Ammon's horn (tissue), 1 donor: Measurements from ENCODE around the gene STX1B.
A peak's percentile ranks its signal among the peaks of the same experiment; 100 is the strongest.
"Not testable (repeated sequence)": the region's sequence is repeated elsewhere in the genome, so short reads cannot be mapped to it uniquely, and the experiment has no call there.

ENCODE experiments used
- DNase-seq: peaks from one replicate; pipeline ENCODE4 v3.0.0-alpha.2; 2016; ENCODE audit warnings: low spot score

The STX1B gene

DNA sequence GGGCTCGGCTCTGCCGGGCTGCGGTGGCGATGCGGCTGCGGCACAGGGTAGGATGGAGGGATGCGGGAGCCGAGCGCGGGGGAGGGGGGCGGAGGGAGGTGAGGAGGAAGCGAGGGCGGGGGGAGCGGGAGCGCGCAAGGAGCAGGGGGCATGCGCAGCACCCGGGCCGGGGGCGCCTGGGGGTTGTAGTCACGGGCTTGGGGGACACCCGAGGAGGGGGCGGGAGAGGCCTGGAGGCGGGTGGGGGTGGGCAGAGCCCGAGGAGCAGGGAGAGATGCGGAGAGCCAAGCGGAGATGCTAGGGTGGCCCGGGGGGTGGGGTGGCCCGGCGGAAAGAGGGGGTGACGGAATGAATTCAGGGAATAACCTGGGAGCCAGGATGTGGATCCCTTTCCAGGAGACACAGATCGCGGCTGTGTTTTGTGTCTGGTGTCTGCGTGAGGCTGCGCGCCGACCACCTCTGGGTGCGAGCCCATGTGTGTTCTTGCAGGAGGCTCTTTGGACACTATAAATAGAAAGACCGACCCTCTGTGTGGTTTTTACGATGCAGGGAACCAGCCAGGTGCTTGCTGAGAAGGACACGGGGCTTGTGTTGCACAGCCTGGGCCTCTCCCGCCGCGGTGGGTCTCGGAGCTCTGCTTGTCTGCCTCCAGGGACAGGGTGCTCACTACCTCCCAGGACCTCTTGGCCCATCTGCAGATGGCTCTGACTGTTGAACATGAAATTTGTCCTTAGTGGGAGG lies at the start of gene STX1B:
STX1B (minus strand) TSS at position 54 of the 741 bp plus-strand sequence. CDS start 242 bp downstream, outside the sequence.
- DNase-seq, result peak; percentile 67

DNA sequence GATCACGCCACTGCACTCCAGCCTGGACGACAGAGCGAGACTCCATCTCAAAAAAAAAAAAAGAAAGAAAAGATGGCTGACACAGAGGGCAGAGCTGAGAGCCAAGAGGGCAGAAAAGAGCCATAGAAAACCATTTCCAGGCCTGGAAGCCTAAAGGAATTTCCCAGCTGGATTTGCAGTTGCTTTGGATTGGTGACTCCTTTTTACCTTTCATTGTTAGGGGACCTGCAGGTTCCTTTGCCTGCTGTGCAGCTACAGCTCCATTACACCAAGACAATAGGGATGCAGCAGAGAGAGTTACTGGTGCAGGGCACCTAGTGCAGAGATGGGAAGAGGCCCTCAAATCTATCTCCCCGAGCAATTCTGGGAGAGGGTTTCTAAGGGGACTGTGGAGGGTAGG lies 45.2 kb upstream of the STX1B start:
- no peak for DNase-seq

DNA sequence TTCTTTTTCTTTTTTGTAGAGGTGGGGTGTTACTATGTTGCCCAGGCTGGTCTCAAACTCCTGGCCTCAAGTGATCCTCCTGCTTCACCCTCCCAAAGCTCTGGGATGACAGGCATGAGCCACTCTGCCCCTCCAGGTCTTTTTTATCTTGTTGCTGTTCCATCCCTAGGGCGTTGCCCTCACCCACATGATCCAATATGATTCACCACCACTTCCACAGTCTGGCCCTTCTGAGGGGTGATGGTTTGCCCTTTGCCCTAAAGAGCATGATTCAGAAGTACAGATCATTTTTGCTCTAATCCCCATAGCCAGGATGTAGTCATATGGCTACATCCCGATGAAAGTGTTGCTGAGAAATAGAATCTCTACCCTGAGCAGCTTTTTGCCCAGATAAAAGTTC lies 41.7 kb upstream of the STX1B start:
- DNase-seq, result no peak

- no peak for DNase-seq
Observed at GRCh38 chr16:31050280-31051030, 40.0 kb upstream of the STX1B start.

- DNase-seq, result no peak
Observed at GRCh38 chr16:31043898-31044481, 33.6 kb upstream of the STX1B start.

DNA sequence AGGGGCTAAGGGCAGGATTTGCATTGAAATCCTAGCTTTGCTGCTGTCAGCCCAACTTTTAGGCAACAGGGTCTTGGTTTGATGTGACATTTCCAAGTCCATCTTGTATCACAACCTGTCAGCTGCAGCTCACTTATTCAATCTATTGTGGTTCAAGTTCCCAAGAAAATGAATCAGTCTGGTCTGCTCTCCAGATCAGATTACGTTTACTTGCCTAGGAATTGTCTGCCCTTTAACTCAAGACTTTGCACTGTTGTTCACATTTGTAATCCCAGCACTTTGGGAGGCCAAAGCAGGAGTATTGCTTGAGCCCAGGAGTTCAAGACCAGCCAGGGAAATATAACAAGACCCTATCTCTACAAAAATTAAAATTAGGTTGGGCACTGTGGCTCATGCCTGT lies 32.9 kb upstream of the STX1B start:
- DNase-seq, result no peak

- DNase-seq, result no peak
Observed at GRCh38 chr16:31042866-31043265, 32.4 kb upstream of the STX1B start.

DNA sequence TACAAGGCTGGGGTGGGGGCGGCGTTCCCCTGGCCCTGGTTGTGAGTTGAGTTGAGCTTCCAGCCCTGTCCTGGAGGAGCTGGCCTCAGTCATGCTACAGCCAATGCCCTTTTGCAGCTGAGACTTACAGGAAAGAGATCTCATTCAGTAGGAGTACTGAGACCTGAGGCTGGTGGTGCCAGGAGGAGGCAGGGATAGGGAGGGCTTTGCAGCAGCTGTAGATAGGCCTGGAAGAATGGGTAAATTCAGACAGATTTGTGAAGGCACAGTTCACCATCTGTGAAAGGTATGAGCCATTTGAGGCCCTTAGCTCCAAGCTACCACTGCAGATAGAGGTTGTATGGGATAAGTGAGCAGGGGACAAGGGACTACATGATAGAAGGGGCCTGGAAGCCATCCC lies 28.6 kb upstream of the STX1B start:
- DNase-seq, result peak; percentile 60

GRCh38 chr16:31036691-31037090 lies 26.3 kb upstream of the STX1B start:
- peak; percentile 40 for DNase-seq

DNA sequence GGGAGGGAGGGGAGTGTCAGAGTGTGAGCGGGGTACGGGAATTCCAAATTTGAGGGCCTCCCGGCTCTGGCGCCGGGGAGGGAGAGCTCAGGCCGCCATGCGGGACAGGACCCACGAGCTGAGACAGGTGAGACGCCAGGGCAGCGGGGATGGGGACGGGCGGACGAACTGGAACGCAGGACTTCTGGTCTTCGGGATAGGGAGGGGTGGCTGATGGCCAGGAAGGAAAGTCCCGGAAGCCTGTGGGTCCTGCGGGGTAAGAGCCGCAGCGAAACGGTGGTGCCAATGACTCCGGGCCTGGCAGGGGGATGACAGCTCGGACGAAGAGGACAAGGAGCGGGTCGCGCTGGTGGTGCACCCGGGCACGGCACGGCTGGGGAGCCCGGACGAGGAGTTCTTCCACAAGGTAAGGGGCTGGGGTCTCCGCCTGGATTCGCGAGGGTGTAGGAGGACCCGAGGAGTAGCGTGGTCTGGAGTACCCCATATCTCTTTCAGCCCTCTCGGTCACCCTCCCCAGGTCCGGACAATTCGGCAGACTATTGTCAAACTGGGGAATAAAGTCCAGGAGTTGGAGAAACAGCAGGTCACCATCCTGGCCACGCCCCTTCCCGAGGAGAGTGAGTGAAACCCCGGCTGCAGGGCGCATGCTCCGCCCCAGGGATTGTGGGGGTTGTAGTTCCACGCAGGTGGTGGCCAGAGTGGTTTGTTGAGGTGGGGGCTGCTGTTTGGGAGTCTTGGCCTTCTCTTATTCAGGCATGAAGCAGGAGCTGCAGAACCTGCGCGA lies 23.5 kb upstream of the STX1B start:
- peak; percentile 95 for DNase-seq

GRCh38 chr16:31032736-31033708 lies 22.6 kb upstream of the STX1B start, which contains the start of gene STX4:
Gene STX4, plus strand, starts transcription at chr16:31033558. Its CDS starts 248 bp downstream, at chr16:31033806.
- DNase-seq, result peak; percentile 99

DNA sequence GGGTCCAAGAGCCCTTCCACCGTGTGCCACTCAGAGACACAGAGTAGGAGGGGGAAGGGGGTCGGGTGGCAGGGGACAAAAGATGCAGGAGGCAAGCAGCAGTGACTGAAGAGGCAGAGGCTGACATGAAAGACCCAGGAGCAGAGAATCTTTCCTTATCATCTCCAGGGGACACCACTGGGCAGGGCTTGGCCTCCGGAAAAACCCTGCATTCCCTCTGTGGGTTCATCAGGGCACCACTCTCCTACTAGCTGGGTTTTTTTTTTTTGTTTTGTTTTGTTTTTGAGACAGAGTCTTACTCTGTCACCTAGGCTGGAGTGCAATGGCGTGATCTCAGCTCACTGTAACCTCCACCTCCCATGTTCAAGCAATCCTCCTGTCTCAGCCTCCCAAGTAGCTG lies 20.8 kb upstream of the STX1B start:
- no peak for DNase-seq

DNA sequence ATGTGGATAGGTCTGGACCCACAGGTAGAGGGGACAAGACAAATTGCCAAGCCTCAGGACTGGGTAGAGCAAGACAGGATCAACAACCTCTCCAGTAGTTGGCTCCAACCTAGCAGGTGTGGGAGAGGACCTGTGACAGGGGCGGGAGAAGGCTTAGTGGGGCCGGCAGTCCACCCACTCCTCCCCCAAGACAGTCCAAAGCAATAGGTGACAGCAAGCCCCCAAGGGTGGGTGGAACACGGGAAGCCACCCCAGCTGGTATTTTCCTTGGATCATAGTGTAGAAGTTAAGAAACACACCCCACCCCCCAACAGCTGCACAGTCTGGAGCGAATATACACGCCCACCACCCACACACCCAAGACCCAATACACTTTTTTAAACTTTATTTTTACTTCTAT lies 18.8 kb upstream of the STX1B start:
- no peak for DNase-seq

DNA sequence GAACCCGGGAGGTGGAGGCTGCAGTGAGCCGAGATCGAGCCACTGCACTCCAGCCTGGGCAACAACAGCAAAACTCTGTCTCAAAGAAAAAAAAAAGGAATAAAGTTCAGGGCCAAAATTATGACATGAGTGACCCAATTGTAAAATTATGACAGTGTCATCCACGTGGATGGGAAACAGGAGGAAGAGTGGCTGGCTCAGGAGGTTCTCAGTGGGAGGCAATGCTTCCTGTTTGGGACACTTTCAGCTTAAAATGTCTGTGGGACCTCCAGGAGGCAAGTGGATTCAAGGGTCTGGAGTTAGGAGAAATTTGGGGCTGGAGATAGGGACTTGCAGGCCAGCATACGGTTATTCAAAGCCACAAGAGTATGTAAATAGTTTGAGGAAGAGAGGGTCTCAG lies 14.9 kb upstream of the STX1B start:
- no peak for DNase-seq

DNA sequence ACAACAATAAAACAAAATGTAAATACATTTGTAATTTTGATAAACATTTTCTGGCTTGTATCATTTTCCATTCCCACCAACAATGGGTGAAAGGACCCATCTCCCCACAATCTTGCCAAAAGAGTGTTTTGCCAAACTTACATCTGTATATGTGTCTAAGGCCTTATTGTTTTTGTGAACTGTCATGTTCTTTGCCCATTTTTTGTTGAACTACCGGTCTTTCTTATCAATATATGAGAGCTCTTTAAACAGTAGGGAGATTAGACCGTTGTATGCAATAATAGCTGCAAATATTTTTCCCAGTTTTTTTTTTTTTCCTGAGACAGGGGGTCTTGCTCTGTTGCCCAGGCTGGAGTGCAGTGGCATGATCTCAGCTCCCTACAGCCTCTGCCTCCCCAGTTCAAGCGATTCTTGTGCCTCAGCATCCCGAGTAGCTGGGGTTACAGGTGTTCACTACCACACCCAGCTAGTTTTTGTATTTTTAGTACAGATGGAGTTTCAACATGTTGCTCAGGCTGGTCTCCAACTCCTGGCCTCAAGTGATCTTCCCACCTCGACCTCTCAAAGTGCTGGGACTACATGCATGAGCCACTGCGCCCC lies 13.3 kb upstream of the STX1B start:
- DNase-seq, result no peak

- no peak for DNase-seq
Observed at GRCh38 chr16:31023252-31023602, 12.8 kb upstream of the STX1B start.

- DNase-seq, result no peak
Observed at GRCh38 chr16:31022544-31023251, 12.3 kb upstream of the STX1B start.

DNA sequence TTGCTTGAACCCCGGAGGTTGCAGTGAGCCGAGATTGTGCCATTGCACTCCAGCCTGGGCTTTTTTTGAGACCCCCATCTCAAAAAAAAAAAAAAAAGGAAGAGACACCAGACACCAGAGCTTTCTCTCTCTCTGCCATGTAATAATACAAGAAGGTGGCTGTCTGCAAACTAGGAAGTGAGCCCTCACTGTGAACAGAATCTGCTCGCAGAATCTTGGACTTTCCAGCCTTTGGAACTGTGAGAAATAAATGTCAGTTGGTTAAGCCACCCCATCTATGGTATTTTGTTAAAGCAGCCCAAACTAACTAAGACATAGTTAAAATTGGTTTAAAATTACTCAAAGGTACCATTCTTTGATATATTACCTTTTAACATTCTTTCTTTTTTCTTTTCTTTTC lies 10.1 kb upstream of the STX1B start:
- DNase-seq, result no peak

DNA sequence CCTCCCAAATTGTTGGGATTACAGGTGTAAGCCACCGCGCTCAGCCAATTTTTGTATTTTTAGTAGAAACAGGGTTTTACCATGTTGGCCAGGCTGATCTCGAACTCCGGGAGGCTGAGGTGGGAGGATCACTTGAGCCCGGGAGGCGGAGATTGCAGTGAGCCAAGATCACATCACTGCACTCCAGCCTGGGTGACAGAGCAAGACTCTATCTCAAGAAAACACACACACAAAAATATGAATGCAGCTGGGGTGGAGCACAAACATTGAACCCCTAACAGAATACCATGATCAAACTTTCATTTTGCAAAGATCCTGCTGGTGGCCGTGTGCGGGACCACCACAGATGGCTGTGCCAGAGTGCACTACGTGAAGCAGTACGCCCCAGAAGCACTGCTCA lies 7.3 kb upstream of the STX1B start:
- DNase-seq, result not testable (repeated sequence)

DNA sequence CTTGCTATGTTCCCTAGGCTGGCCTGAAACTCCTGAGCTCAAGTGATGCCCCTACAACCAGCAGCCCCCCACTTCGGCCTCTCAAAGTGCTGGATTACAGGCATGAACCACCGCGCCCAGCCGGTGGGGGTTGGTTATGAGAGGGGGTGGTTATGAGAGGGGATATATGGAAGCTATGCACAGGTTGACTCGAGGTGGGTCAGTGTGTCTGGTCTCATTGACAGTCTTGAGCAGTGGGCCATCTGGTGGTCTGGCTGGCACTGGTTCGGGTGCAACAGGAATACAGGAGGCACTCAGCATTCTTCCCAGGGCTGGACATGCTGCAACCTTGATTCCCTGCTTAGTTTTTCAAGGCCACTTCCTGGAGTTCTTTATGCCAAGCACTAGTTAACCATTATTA lies 5.6 kb upstream of the STX1B start:
- no peak for DNase-seq
